K562 (cell line): Measurements from ENCODE around the gene KAZALD1. TPM values are rescaled to one million over a fixed set of nuclear protein-coding genes. Genes with fewer than 3 reads are reported as not detected.

Experiments used
- BCL6 ChIP-seq: fragments of 250-450 bp; sonication (Bioruptor Pico); IDR thresholded peaks from 2 replicates; pipeline ENCODE4 v1.4.0; 2020
- BRD9 ChIP-seq: fragments of 450-650 bp; IDR thresholded peaks from 2 replicates; pipeline ENCODE4 v1.6.1; 2018; ENCODE audit warnings: low read depth; ENCODE audit not compliant: partially characterized antibody
- CEBPB ChIP-seq: fragments of 450-650 bp; IDR thresholded peaks from 2 replicates; pipeline ENCODE4 v1.6.1; 2016; ENCODE audit warnings: missing genetic modification characterization, missing compliant biosample characterization
- CREM ChIP-seq: IDR thresholded peaks from 2 replicates; pipeline ENCODE4 v1.6.1; 2014; ENCODE audit warnings: antibody characterized with exemption, low read depth
- CXXC5 ChIP-seq: fragments of 250-450 bp; sonication (Bioruptor Pico); IDR thresholded peaks from 2 replicates; pipeline ENCODE4 v1.8.0; 2022; ENCODE audit warnings: inconsistent platforms, mild to moderate bottlenecking, moderate library complexity
- E2F3 ChIP-seq: fragments of 250-450 bp; sonication (Bioruptor Pico); IDR thresholded peaks from 2 replicates; pipeline ENCODE4 v1.4.0; 2020; ENCODE audit warnings: mild to moderate bottlenecking
- ELF2 ChIP-seq: fragments of 250-450 bp; sonication (Bioruptor Pico); IDR thresholded peaks from 2 replicates; pipeline ENCODE4 v1.5.0; 2021; ENCODE audit warnings: mild to moderate bottlenecking
- EP300 ChIP-seq: IDR thresholded peaks from 2 replicates; pipeline ENCODE4 v1.6.1; 2012; ENCODE audit warnings: low read length, improper control_type of control experiment
- MBD2 ChIP-seq: sonication (generic); IDR thresholded peaks from 2 replicates; pipeline ENCODE4 v1.6.1; 2016; ENCODE audit warnings: low read depth, borderline replicate concordance
- PRMT5 ChIP-seq: sonication (generic); formaldehyde crosslinking; IDR thresholded peaks from 2 replicates; pipeline ENCODE4 v1.5.0; 2020; ENCODE audit warnings: missing genetic modification reagents
- SMARCE1 ChIP-seq: fragments of 450-650 bp; IDR thresholded peaks from 2 replicates; pipeline ENCODE4 v1.7.1; 2016; ENCODE audit warnings: mild to moderate bottlenecking
- SP1 ChIP-seq: sonication (generic); formaldehyde crosslinking; IDR thresholded peaks from 2 replicates; pipeline ENCODE4 v1.8.1; 2022; ENCODE audit warnings: mild to moderate bottlenecking, missing genetic modification reagents
- XRCC5 ChIP-seq: fragments of 200-400 bp; formaldehyde crosslinking; IDR thresholded peaks from 2 replicates; pipeline ENCODE4 v1.6.1; 2017; ENCODE audit warnings: low read depth, mild to moderate bottlenecking, low read length
- ZC3H4 ChIP-seq: sonication (generic); formaldehyde crosslinking; IDR thresholded peaks from 2 replicates; pipeline ENCODE4 v1.9.0; 2021; ENCODE audit warnings: missing genetic modification reagents, borderline replicate concordance
- ZNF507 ChIP-seq: conservative IDR thresholded peaks from 2 replicates; pipeline ENCODE4 v1.6.1; 2017; ENCODE audit warnings: missing genetic modification characterization, missing compliant biosample characterization
- polyA plus RNA-seq, 8 experiments: library from polyadenylated mRNA; depleted of rRNA in 4 of 8; stranded (reverse) in 5 of 8; unstranded in 3 of 8; fragments of >200 nt; fragmentation: Nextera tagmentation in 2 of 8; fragmentation: Illumina TruSeq in 1 of 8; extraction: Ambion mirVana in 2 of 8; extraction: Trizol in 1 of 8; gene quantifications; 2 replicates each; pipeline versions ENCODE4 v1.2.1 to v1.2.3, GENCODE V29; 2011 to 2014; ENCODE audit warnings: inconsistent platforms in 1 of 8, missing spikeins in 1 of 8
- total RNA-seq, 7 experiments: library from RNA; depleted of rRNA in 6 of 7; stranded (reverse); fragments of >200 nt in 6 of 7; fragmentation: Illumina TruSeq in 2 of 7; extraction: Trizol in 2 of 7; gene quantifications; 2 replicates each; pipeline versions ENCODE4 v1.2.1 to v1.2.3, GENCODE V29; 2011 to 2021; ENCODE audit warnings: low replicate concordance in 1 of 7
- TF ChIP-seq, protein P1 (sequence below): sonication (generic); formaldehyde crosslinking; IDR thresholded peaks from 2 replicates; pipeline ENCODE4 v1.9.0; 2022; ENCODE audit warnings: mild to moderate bottlenecking, missing genetic modification reagents
- TF ChIP-seq, protein P2 (sequence below): fragments of 250-450 bp; sonication (Bioruptor Pico); IDR thresholded peaks from 2 replicates; pipeline ENCODE4 v1.4.0; 2020; ENCODE audit warnings: mild to moderate bottlenecking, moderate library complexity
- TF ChIP-seq, protein P3 (sequence below): sonication (generic); formaldehyde crosslinking; IDR thresholded peaks from 2 replicates; pipeline ENCODE4 v1.8.0; 2023; ENCODE audit warnings: missing genetic modification reagents, mild to moderate bottlenecking, borderline replicate concordance

KAZALD1 gene
- total and polyA plus RNA-seq, 9 of the 15 experiments (the other 6 are each of a cell fraction or from before 2014, with no cell fraction given): 0.15 to 10.0 (median 4.9) TPM

DNA sequence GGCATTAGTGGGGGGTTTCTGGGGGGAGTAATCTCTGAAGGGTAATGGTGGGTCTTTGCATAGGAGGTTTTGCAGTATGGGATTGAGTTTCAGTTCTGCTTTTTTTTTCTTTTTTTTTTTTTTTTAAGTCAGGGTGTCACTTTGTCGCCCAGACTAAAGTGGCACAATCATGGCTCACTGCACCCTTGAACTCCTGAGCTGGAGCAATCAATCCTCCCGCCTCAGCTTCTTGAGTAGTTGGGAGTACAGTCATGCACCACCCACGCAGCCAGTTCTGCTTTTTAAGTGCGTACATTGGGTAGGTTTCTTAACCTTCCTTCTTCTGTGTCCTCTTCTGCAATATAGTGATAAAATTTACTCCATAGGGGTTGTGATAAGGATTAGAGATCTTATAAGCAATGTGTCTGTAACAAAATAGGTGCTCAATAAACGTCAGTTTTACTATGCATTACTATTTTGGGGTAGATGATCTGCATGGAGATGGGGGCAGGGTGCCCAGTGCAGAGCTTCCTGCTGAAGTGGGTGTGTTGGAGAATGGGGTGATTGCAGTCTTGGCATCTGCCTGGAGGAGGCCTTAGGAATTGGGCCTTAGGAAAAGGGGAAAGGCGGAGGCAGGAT lies 9.6 kb downstream of the KAZALD1 start (continued):
- no peak for TF ChIP-seq E2F3 (CRISPR knock-in tag)
- no peak for TF ChIP-seq PRMT5 (CRISPR knock-in tag)
- TF ChIP-seq ZC3H4 (CRISPR knock-in tag): no peak
- TF ChIP-seq, protein P1, sequence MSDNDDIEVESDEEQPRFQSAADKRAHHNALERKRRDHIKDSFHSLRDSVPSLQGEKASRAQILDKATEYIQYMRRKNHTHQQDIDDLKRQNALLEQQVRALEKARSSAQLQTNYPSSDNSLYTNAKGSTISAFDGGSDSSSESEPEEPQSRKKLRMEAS: no peak
- TF ChIP-seq BCL6 (CRISPR knock-in tag): no peak
- no peak for TF ChIP-seq SP1 (CRISPR knock-in tag)
- TF ChIP-seq, protein P2, sequence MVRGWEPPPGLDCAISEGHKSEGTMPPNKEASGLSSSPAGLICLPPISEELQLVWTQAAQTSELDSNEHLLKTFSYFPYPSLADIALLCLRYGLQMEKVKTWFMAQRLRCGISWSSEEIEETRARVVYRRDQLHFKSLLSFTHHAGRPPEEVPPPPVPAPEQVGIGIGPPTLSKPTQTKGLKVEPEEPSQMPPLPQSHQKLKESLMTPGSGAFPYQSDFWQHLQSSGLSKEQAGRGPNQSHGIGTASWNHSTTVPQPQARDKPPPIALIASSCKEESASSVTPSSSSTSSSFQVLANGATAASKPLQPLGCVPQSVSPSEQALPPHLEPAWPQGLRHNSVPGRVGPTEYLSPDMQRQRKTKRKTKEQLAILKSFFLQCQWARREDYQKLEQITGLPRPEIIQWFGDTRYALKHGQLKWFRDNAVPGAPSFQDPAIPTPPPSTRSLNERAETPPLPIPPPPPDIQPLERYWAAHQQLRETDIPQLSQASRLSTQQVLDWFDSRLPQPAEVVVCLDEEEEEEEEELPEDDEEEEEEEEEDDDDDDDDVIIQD: no peak
- TF ChIP-seq CXXC5: no peak
- TF ChIP-seq ELF2 (CRISPR knock-in tag): no peak
- no peak for TF ChIP-seq ZNF507
- TF ChIP-seq SMARCE1: peak; percentile 58
- peak; percentile 24; the same call in 1 of the 2 replicates for TF ChIP-seq EP300
- TF ChIP-seq CEBPB (tag): peak; percentile 51
- no peak for TF ChIP-seq MBD2
- TF ChIP-seq CREM: peak; percentile 63
- TF ChIP-seq, protein P3, sequence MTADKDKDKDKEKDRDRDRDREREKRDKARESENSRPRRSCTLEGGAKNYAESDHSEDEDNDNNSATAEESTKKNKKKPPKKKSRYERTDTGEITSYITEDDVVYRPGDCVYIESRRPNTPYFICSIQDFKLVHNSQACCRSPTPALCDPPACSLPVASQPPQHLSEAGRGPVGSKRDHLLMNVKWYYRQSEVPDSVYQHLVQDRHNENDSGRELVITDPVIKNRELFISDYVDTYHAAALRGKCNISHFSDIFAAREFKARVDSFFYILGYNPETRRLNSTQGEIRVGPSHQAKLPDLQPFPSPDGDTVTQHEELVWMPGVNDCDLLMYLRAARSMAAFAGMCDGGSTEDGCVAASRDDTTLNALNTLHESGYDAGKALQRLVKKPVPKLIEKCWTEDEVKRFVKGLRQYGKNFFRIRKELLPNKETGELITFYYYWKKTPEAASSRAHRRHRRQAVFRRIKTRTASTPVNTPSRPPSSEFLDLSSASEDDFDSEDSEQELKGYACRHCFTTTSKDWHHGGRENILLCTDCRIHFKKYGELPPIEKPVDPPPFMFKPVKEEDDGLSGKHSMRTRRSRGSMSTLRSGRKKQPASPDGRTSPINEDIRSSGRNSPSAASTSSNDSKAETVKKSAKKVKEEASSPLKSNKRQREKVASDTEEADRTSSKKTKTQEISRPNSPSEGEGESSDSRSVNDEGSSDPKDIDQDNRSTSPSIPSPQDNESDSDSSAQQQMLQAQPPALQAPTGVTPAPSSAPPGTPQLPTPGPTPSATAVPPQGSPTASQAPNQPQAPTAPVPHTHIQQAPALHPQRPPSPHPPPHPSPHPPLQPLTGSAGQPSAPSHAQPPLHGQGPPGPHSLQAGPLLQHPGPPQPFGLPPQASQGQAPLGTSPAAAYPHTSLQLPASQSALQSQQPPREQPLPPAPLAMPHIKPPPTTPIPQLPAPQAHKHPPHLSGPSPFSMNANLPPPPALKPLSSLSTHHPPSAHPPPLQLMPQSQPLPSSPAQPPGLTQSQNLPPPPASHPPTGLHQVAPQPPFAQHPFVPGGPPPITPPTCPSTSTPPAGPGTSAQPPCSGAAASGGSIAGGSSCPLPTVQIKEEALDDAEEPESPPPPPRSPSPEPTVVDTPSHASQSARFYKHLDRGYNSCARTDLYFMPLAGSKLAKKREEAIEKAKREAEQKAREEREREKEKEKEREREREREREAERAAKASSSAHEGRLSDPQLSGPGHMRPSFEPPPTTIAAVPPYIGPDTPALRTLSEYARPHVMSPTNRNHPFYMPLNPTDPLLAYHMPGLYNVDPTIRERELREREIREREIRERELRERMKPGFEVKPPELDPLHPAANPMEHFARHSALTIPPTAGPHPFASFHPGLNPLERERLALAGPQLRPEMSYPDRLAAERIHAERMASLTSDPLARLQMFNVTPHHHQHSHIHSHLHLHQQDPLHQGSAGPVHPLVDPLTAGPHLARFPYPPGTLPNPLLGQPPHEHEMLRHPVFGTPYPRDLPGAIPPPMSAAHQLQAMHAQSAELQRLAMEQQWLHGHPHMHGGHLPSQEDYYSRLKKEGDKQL (CRISPR knock-in tag): no peak
- no peak for TF ChIP-seq XRCC5
- no peak for TF ChIP-seq BRD9
